K562 (cell line): ENCODE measurements around the gene BNC2. TPM values are rescaled to one million over a fixed set of nuclear protein-coding genes. Genes with fewer than 3 reads are reported as not detected.

ENCODE experiments used
- ATAC-seq: fragments of 200-7000 bp; cut with Tn5 transposase; 3 replicates; pipeline ENCODE4 v1.9.1; 2020; ENCODE audit warnings: moderate library complexity
- BruUV-seq: library from RNA; stranded (reverse); fragments of 400-500 nt; replicated peaks from 2 replicates; lab custom pipeline; 2021; lab: Mats Ljungman, UMichigan
- CTCF ChIA-PET: fragments of 300-600 bp; formaldehyde crosslinking; extraction: SDS; loops from one replicate; lab custom pipeline; 2021; ENCODE audit warnings: low intra/inter-chr PET ratio; lab: Yijun Ruan, JAX
- POLR2A ChIA-PET: fragments of 300-600, 350-650 bp; sonication (Branson Sonifier 250); formaldehyde crosslinking; extraction: SDS; loops from one replicate; lab custom pipeline; 2021; ENCODE audit warnings: antibody characterized with exemption, inconsistent platforms; lab: Yijun Ruan, JAX
- DNase-seq, 4 experiments: peaks; one replicate each; pipeline versions ENCODE4 v3.0.0 to v3.0.0-alpha.2; 2011 to 2018; ENCODE audit warnings: low spot score in 3 of 4, mixed read lengths in 3 of 4; ENCODE audit errors: extremely low read depth in 1 of 4
- FAIRE-seq: peaks from 2 replicates; lab custom pipeline; 2011; peaks lifted over from hg19 to GRCh38; lab: Jason Lieb, UNC
- H2AFZ ChIP-seq: 2 replicates; pipeline ENCODE4 v1.6.0; 2011; ENCODE audit warnings: low read depth, low read length, control low read depth, inconsistent platforms
- H3K27ac ChIP-seq: fragments of 200-600 bp; 3 replicates; pipeline ENCODE4 v1.8.0; 2011; ENCODE audit warnings: low read depth, mild to moderate bottlenecking, control low read depth, inconsistent platforms, low read length, moderate library complexity, mixed read lengths; ENCODE audit errors: extremely low read depth
- H3K27me3 ChIP-seq, 2 experiments: fragments of 300-600 bp in 1 of 2; 2 replicates in 1 of 2; 3 replicates in 1 of 2; pipeline versions ENCODE4 v1.6.0 to v1.8.0; 2011; ENCODE audit warnings: inconsistent platforms in 2 of 2, low read length in 2 of 2, mild to moderate bottlenecking in 1 of 2, mixed read lengths in 1 of 2, moderate library complexity in 1 of 2; ENCODE audit not compliant: control insufficient read depth in 2 of 2, insufficient read depth in 2 of 2
- H3K36me3 ChIP-seq: fragments of 300-600 bp; 3 replicates; pipeline ENCODE4 v1.8.0; 2011; ENCODE audit warnings: mild to moderate bottlenecking, low read length, inconsistent platforms; ENCODE audit not compliant: control insufficient read depth, insufficient read depth
- H3K4me1 ChIP-seq, 2 experiments: fragments of 200-600 bp in 1 of 2; replicated peaks in 1 of 2; 2 replicates in 1 of 2; 3 replicates in 1 of 2; pipeline versions ENCODE4 v1.5.1 to v1.8.0; 2011; ENCODE audit warnings: inconsistent platforms in 2 of 2, low read length in 2 of 2, mild to moderate bottlenecking in 1 of 2, mixed read lengths in 1 of 2, moderate library complexity in 1 of 2; ENCODE audit not compliant: control insufficient read depth in 2 of 2, insufficient read depth in 2 of 2
- H3K4me2 ChIP-seq: 2 replicates; pipeline ENCODE4 v1.6.1; 2011; ENCODE audit warnings: low read length, control low read depth, inconsistent platforms, mixed read lengths; ENCODE audit not compliant: insufficient read depth
- H3K4me3 ChIP-seq: fragments of 200-600 bp; sonication (generic), shearing (Covaris generic); 2 replicates; pipeline ENCODE4 v1.5.1; 2016; ENCODE audit warnings: control low read depth, inconsistent platforms
- H3K79me2 ChIP-seq: fragments of 200-600 bp; 3 replicates; pipeline ENCODE4 v1.8.0; 2011; ENCODE audit warnings: low read length, inconsistent platforms; ENCODE audit not compliant: control insufficient read depth, insufficient read depth
- H3K9ac ChIP-seq, 2 experiments: 2 replicates each; pipeline versions ENCODE4 v1.6.0 to v1.6.1; 2011; ENCODE audit warnings: low read depth in 2 of 2, low read length in 2 of 2, control low read depth in 1 of 2, inconsistent platforms in 1 of 2, mild to moderate bottlenecking in 1 of 2, mixed read lengths in 1 of 2; ENCODE audit not compliant: insufficient read depth in 1 of 2
- H3K9me1 ChIP-seq: one replicate; pipeline ENCODE4 v1.6.0; 2011; ENCODE audit warnings: inconsistent platforms, mild to moderate bottlenecking, low read length, moderate library complexity; ENCODE audit not compliant: control insufficient read depth, insufficient read depth
- H3K9me3 ChIP-seq: replicated peaks from 2 replicates; pipeline ENCODE4 v1.5.1; 2011; ENCODE audit warnings: low read depth, low read length, inconsistent platforms; ENCODE audit not compliant: control insufficient read depth, insufficient read depth
- H4K20me1 ChIP-seq: replicated peaks from 2 replicates; pipeline ENCODE4 v1.6.1; 2011; ENCODE audit warnings: low read length, inconsistent platforms, mixed read lengths; ENCODE audit not compliant: control insufficient read depth, insufficient read depth
- AFF1 ChIP-seq, 2 experiments: fragments of 450-650 bp; IDR thresholded peaks; 2 replicates each; pipeline ENCODE4 v1.6.1; 2018; ENCODE audit warnings: mild to moderate bottlenecking in 2 of 2, low read depth in 1 of 2; ENCODE audit not compliant: partially characterized antibody in 2 of 2
- ARID2 ChIP-seq: fragments of 450-650 bp; IDR thresholded peaks from 2 replicates; pipeline ENCODE4 v1.6.1; 2017; ENCODE audit warnings: antibody characterized with exemption, mild to moderate bottlenecking
- BRD9 ChIP-seq: fragments of 450-650 bp; IDR thresholded peaks from 2 replicates; pipeline ENCODE4 v1.6.1; 2018; ENCODE audit warnings: low read depth; ENCODE audit not compliant: partially characterized antibody
- CBFA2T3 ChIP-seq: fragments of 450-650 bp; IDR thresholded peaks from 2 replicates; pipeline ENCODE4 v1.6.1; 2017
- CEBPB ChIP-seq: fragments of 450-650 bp; IDR thresholded peaks from 2 replicates; pipeline ENCODE4 v1.6.1; 2016; ENCODE audit warnings: missing genetic modification characterization, missing compliant biosample characterization
- COPS2 ChIP-seq: fragments of 450-650 bp; conservative IDR thresholded peaks from 2 replicates; pipeline ENCODE4 v1.6.1; 2016; ENCODE audit warnings: mild to moderate bottlenecking, moderate library complexity
- DNMT1 ChIP-seq: fragments of 450-650 bp; IDR thresholded peaks from 2 replicates; pipeline ENCODE4 v1.6.1; 2016; ENCODE audit warnings: antibody characterized with exemption, mild to moderate bottlenecking
- ERF ChIP-seq: fragments of 450-650 bp; formaldehyde crosslinking; IDR thresholded peaks from 2 replicates; pipeline ENCODE4 v1.4.0; 2020; ENCODE audit warnings: mild to moderate bottlenecking, mixed read lengths
- HNRNPK ChIP-seq: fragments of 200-400 bp; formaldehyde crosslinking; IDR thresholded peaks from one replicate; pipeline ENCODE4 v1.6.1; 2018; ENCODE audit warnings: mild to moderate bottlenecking, low read depth, low read length; ENCODE audit not compliant: poor library complexity, severe bottlenecking
- MXD1 ChIP-seq: fragments of 250-450 bp; sonication (Bioruptor Pico); IDR thresholded peaks from 2 replicates; pipeline ENCODE4 v1.8.0; 2021; ENCODE audit warnings: borderline replicate concordance, mild to moderate bottlenecking, moderate library complexity; ENCODE audit not compliant: poor library complexity, severe bottlenecking
- PKNOX1 ChIP-seq: fragments of 450-650 bp; IDR thresholded peaks from 2 replicates; pipeline ENCODE4 v1.6.1; 2016
- PTTG1 ChIP-seq: fragments of 450-650 bp; IDR thresholded peaks from 2 replicates; pipeline ENCODE4 v1.6.1; 2016; ENCODE audit warnings: low read depth, mild to moderate bottlenecking, missing genetic modification characterization, missing compliant biosample characterization
- SIX5 ChIP-seq, 2 experiments: IDR thresholded peaks; 2 replicates each; pipeline ENCODE4 v1.6.1; 2011; ENCODE audit warnings: low read length in 2 of 2, borderline replicate concordance in 1 of 2, low read depth in 1 of 2, mild to moderate bottlenecking in 1 of 2, moderate library complexity in 1 of 2; ENCODE audit not compliant: insufficient read depth in 1 of 2
- SREBF1 ChIP-seq: fragments of 150-350 bp; IDR thresholded peaks from 2 replicates; pipeline ENCODE4 v1.6.1; 2014; ENCODE audit warnings: antibody characterized with exemption, low read depth, low read length, borderline replicate concordance
- WGBS: fragments of 100-300 bp; shearing (Covaris generic); methylation state at CpG from one replicate; pipeline ENCODE4 v1.1.6; 2016; ENCODE audit warnings: low coverage, mixed read lengths; ENCODE audit not compliant: insufficient coverage; ENCODE audit errors: missing lambda C conversion rate; 5-methylcytosine and 5-hydroxymethylcytosine counted together
- in situ Hi-C: fragments of 300-500 bp; cut with MboI; formaldehyde crosslinking; loops from 4 replicates; pipeline ENCODE4 v1.15.0; 2018; ENCODE audit warnings: inconsistent platforms, mixed read lengths
- intact Hi-C: fragments of 100-400 bp; cut with micrococcal nuclease; formaldehyde crosslinking; loops from 2 replicates; pipeline ENCODE4 v1.14.2; 2022
- polyA plus RNA-seq, 8 experiments: library from polyadenylated mRNA; depleted of rRNA in 4 of 8; stranded (reverse) in 5 of 8; unstranded in 3 of 8; fragments of >200 nt; fragmentation: Nextera tagmentation in 2 of 8; fragmentation: Illumina TruSeq in 1 of 8; extraction: Ambion mirVana in 2 of 8; extraction: Trizol in 1 of 8; gene quantifications; 2 replicates each; pipeline versions ENCODE4 v1.2.1 to v1.2.3, GENCODE V29; 2011 to 2014; ENCODE audit warnings: inconsistent platforms in 1 of 8, missing spikeins in 1 of 8
- total RNA-seq, 7 experiments: library from RNA; depleted of rRNA in 6 of 7; stranded (reverse); fragments of >200 nt in 6 of 7; fragmentation: Illumina TruSeq in 2 of 7; extraction: Trizol in 2 of 7; gene quantifications; 2 replicates each; pipeline versions ENCODE4 v1.2.1 to v1.2.3, GENCODE V29; 2011 to 2021; ENCODE audit warnings: low replicate concordance in 1 of 7
- TF ChIP-seq, protein P1 (sequence below): sonication (generic); formaldehyde crosslinking; IDR thresholded peaks from 2 replicates; pipeline ENCODE4 v1.8.0; 2022; ENCODE audit warnings: mild to moderate bottlenecking, missing genetic modification reagents

The BNC2 gene
- total and polyA plus RNA-seq, 9 of the 15 experiments (the other 6 are each of a cell fraction or from before 2014, with no cell fraction given) = not detected

DNA sequence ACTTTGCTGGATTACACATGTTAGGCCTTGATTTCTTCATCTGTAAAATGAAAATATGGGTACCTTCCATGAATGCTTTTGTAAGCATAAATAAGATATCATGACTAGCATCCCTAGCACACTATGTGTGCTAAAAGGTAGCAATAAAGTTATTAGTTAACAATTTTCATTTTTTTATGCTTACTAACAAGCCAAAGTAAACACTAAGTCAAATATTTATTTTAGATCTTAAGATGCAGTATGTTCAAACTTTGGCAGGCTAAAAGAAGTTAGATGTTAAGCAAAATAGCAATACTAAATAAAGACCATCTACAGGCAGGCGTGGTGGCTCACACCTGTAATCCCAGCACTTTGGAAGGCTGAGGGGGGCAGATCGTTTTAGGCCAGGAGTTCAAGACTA lies 169.1 kb downstream of the BNC2 start (continued):
- TF ChIP-seq, protein P1, sequence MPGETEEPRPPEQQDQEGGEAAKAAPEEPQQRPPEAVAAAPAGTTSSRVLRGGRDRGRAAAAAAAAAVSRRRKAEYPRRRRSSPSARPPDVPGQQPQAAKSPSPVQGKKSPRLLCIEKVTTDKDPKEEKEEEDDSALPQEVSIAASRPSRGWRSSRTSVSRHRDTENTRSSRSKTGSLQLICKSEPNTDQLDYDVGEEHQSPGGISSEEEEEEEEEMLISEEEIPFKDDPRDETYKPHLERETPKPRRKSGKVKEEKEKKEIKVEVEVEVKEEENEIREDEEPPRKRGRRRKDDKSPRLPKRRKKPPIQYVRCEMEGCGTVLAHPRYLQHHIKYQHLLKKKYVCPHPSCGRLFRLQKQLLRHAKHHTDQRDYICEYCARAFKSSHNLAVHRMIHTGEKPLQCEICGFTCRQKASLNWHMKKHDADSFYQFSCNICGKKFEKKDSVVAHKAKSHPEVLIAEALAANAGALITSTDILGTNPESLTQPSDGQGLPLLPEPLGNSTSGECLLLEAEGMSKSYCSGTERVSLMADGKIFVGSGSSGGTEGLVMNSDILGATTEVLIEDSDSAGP (CRISPR knock-in tag) = no peak

GRCh38 chr9:16693616-16694015 lies 176.9 kb downstream of the BNC2 start:
- Histone ChIP-seq H4K20me1 (no peaks in the 10 kb centered on the region), H3K79me2 (no peaks in the 10 kb centered on the region), H3K4me1 (no peaks in the 10 kb centered on the region), H3K9ac (no peak overlapping the region), H2AFZ (no peak overlapping the region), H3K4me2 (no peak overlapping the region), H3K27ac (no peak overlapping the region), H3K9me3 (no peaks in the 10 kb centered on the region), H3K27me3 (no peaks in the 10 kb centered on the region), H3K36me3 (no peaks in the 10 kb centered on the region), H3K9me1 (no peaks in the 10 kb centered on the region), H3K4me3 (no peak overlapping the region)
- WGBS = 0% methylated on average over 1 of the region's 3 CpGs
- TF ChIP-seq ARID2 = no peak
- TF ChIP-seq AFF1 (IDR thresholded peaks at IDR 0.05; ENCODE audit: low read depth in 1 of 2, partially characterized antibody in 2 of 2) = no peak
- TF ChIP-seq ERF (CRISPR knock-in tag) = no peak
- no peak for TF ChIP-seq DNMT1
- TF ChIP-seq COPS2 = no peak
- no peak for TF ChIP-seq MXD1 (CRISPR knock-in tag)
- TF ChIP-seq CEBPB (tag) = no peak
- no peak for TF ChIP-seq PTTG1 (tag)
- TF ChIP-seq SREBF1 = no peak
- TF ChIP-seq BRD9 = no peak
- TF ChIP-seq SIX5 (IDR thresholded peaks at IDR 0.05; ENCODE audit: borderline replicate concordance in 1 of 2, insufficient read depth in 1 of 2, low read depth in 1 of 2, low read length in 2 of 2) = no peak
- TF ChIP-seq HNRNPK = no peak
- no peak for TF ChIP-seq CBFA2T3
- no peak for TF ChIP-seq PKNOX1
- ATAC-seq (no peak), FAIRE-seq (no peak), DNase-seq (no peak)
- in situ Hi-C loops = no loop called here
- POLR2A ChIA-PET = no interaction called here
- CTCF ChIA-PET = no interaction called here
- BruUV-seq = no TSS peak
- intact Hi-C loops = no loop called here
